D721Med (cell line): ENCODE measurements around the gene MYBPH.

Source experiments
- DNase-seq: peaks from one replicate; pipeline ENCODE4 v3.0.0; 2011; ENCODE audit warnings: low spot score; ENCODE audit not compliant: insufficient read length
- FAIRE-seq: peaks from 2 replicates; lab custom pipeline; 2011; peaks lifted over from hg19 to GRCh38; lab: Jason Lieb, UNC
- CTCF ChIP-seq: IDR thresholded peaks from 2 replicates; pipeline ENCODE4 v1.5.1; 2012; ENCODE audit warnings: mild to moderate bottlenecking, control low read depth; ENCODE audit not compliant: insufficient read depth; ENCODE audit errors: missing control alignments

Gene MYBPH

GRCh38 chr1:203189951-203190352 is 14.3 kb upstream of the MYBPH start:
- FAIRE-seq (no peak), DNase-seq (no peak)
- TF ChIP-seq CTCF = no peak

- no peak for TF ChIP-seq CTCF
- no peak for FAIRE-seq
Measured at GRCh38 chr1:203188686-203189232, 13.1 kb upstream of the MYBPH start.

GRCh38 chr1:203187689-203188264 is 12.2 kb upstream of the MYBPH start:
- DNase-seq (no peak), FAIRE-seq (no peak)
- no peak for TF ChIP-seq CTCF

More at GRCh38 chr1:203188686-203189232, 13.1 kb upstream of the MYBPH start:
- DNase-seq = no peak

GRCh38 chr1:203187304-203187685 is 11.7 kb upstream of the MYBPH start:
- no peak for FAIRE-seq

GRCh38 chr1:203186446-203187303 is 11.0 kb upstream of the MYBPH start, which contains the start of gene CHI3L1:
Gene CHI3L1 (minus strand): TSS chr1:203186704. CDS start chr1:203186623, 81 bp downstream.
- no peak for TF ChIP-seq CTCF
- no peak for DNase-seq
- no peak for FAIRE-seq

More at GRCh38 chr1:203187304-203187685, 11.7 kb upstream of the MYBPH start:
- no peak for DNase-seq
- no peak for TF ChIP-seq CTCF

GRCh38 chr1:203186091-203186445 is 10.4 kb upstream of the MYBPH start:
- FAIRE-seq (no peak), DNase-seq (no peak)
- no peak for TF ChIP-seq CTCF
